HepG2 (cell line): Measurements from ENCODE around the gene YEATS4. TPM values are rescaled to one million over a fixed set of nuclear protein-coding genes. Genes with fewer than 3 reads are reported as not detected.

Experiments
- ASH2L ChIP-seq: fragments of 300-600, 200-600 bp; sonication (generic); IDR thresholded peaks from 2 replicates; pipeline ENCODE4 v1.7.0; 2017; ENCODE audit warnings: low read depth, mild to moderate bottlenecking, moderate library complexity, mixed read lengths, low read length; ENCODE audit not compliant: insufficient read length
- BHLHE40 ChIP-seq: IDR thresholded peaks from 2 replicates; pipeline ENCODE4 v1.6.1; 2011; ENCODE audit warnings: low read length, improper control_type of control experiment
- ERF ChIP-seq: IDR thresholded peaks from 2 replicates; pipeline ENCODE4 v1.6.1; 2018; ENCODE audit warnings: missing biosample characterization, missing genetic modification reagents
- EZH2 ChIP-seq: conservative IDR thresholded peaks from 2 replicates; pipeline ENCODE4 v1.6.1; 2012; ENCODE audit warnings: mild to moderate bottlenecking, low read depth, low read length, moderate library complexity
- KAT8 ChIP-seq: IDR thresholded peaks from 2 replicates; pipeline ENCODE4 v1.6.1; 2016; ENCODE audit warnings: missing genetic modification reagents, missing compliant biosample characterization
- MTF1 ChIP-seq: sonication (generic); formaldehyde crosslinking; IDR thresholded peaks from 2 replicates; pipeline ENCODE4 v1.5.0; 2020; ENCODE audit warnings: missing genetic modification reagents
- RXRA ChIP-seq: sonication (generic); formaldehyde crosslinking; IDR thresholded peaks from 2 replicates; pipeline ENCODE4 v1.5.1; 2020; ENCODE audit warnings: missing genetic modification reagents
- TBP ChIP-seq: sonication (generic); formaldehyde crosslinking; IDR thresholded peaks from 2 replicates; pipeline ENCODE4 v1.5.0; 2020; ENCODE audit warnings: missing genetic modification reagents
- TCF7 ChIP-seq: sonication (generic); IDR thresholded peaks from 2 replicates; pipeline ENCODE4 v1.6.1; 2016; ENCODE audit warnings: antibody characterized with exemption, low read depth
- ZC3H13 ChIP-seq: sonication (generic); formaldehyde crosslinking; IDR thresholded peaks from 2 replicates; pipeline ENCODE4 v1.8.1; 2023; ENCODE audit warnings: mild to moderate bottlenecking, missing genetic modification reagents, moderate library complexity
- ZNF724P ChIP-seq: sonication (generic); formaldehyde crosslinking; IDR thresholded peaks from 2 replicates; pipeline ENCODE4 v1.8.0; 2022; ENCODE audit warnings: missing genetic modification reagents, borderline replicate concordance
- polyA plus RNA-seq, 8 experiments: library from polyadenylated mRNA; depleted of rRNA in 3 of 8; stranded (reverse) in 7 of 8; unstranded in 1 of 8; fragments of >200 nt; fragmentation: Illumina TruSeq in 4 of 8; extraction: Trizol in 4 of 8; gene quantifications; 2 replicates each; pipeline versions ENCODE4 v1.2.1 to v1.2.3, GENCODE V29; 2011 to 2016; ENCODE audit warnings: low read depth in 4 of 8, missing spikeins in 1 of 8, mixed read lengths in 1 of 8; ENCODE audit not compliant: insufficient read depth in 1 of 8
- total RNA-seq, 5 experiments: library from RNA; depleted of rRNA; stranded (reverse); fragments of >200 nt; fragmentation: Illumina TruSeq; extraction: Trizol; gene quantifications; 2 replicates each; pipeline ENCODE4 v1.2.3, GENCODE V29; 2016; ENCODE audit warnings: low read depth in 1 of 5
- TF ChIP-seq, protein P1 (sequence below), 2 experiments: sonication (generic) in 1 of 2; formaldehyde crosslinking in 1 of 2; IDR thresholded peaks; 2 replicates each; pipeline versions ENCODE4 v1.6.1 to v1.9.0; 2014 to 2022; ENCODE audit warnings: antibody characterized with exemption in 1 of 2, borderline replicate concordance in 1 of 2, inconsistent platforms in 1 of 2, low read depth in 1 of 2, missing genetic modification reagents in 1 of 2
- TF ChIP-seq, protein P2 (sequence below): sonication (generic); formaldehyde crosslinking; IDR thresholded peaks from 2 replicates; pipeline ENCODE4 v1.5.1; 2020; ENCODE audit warnings: missing genetic modification reagents, mild to moderate bottlenecking, borderline replicate concordance
- TF ChIP-seq, protein P3 (sequence below): conservative IDR thresholded peaks from 2 replicates; pipeline ENCODE4 v1.6.1; 2018; ENCODE audit warnings: missing genetic modification reagents
- TF ChIP-seq, protein P4 (sequence below): sonication (generic); formaldehyde crosslinking; IDR thresholded peaks from 2 replicates; pipeline ENCODE4 v1.9.0; 2021; ENCODE audit warnings: missing genetic modification reagents, mild to moderate bottlenecking, borderline replicate concordance
- TF ChIP-seq, protein P5 (sequence below): sonication (generic); formaldehyde crosslinking; IDR thresholded peaks from 2 replicates; pipeline ENCODE4 v1.5.0; 2020; ENCODE audit warnings: missing genetic modification reagents, mild to moderate bottlenecking, borderline replicate concordance
- TF ChIP-seq, protein P6 (sequence below): sonication (generic); formaldehyde crosslinking; IDR thresholded peaks from 2 replicates; pipeline ENCODE4 v1.4.0; 2020; ENCODE audit warnings: missing genetic modification reagents

Gene YEATS4
- total and polyA plus RNA-seq, 2 of the 13 experiments (the other 11 are each of a cell fraction or from before 2014, with no cell fraction given), result 16.8 to 45.0 TPM

DNA sequence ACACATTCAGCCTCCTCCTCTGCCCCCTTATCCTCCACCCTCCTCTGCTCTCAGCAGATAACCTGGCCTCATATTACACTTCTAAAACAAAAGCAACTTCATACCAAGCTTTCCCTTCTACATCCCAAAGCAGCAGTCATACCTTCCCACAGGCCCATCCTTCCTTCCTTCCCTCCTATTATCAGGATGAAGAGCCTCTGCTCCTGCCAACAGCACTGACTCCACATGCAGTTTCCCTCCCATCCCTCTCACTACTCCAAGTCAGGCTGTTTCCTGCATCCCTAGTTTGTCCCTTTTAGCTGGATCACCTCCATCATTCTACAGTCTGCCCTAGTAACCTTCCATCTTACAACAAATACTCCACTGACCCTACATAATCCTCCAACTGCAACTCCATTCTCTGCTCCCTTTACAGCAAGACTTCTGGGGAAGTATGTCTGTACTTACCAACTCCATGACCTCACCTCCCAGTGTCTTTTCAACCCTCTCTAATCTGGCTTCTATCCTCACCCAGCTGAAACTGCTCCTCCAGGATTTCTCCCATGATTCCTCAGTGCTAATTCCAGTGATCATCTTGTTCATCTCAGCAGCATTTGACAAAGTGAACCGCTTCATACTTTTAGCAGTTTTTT is 4.9 kb upstream of the YEATS4 start (continued):
- TF ChIP-seq, protein P1, sequence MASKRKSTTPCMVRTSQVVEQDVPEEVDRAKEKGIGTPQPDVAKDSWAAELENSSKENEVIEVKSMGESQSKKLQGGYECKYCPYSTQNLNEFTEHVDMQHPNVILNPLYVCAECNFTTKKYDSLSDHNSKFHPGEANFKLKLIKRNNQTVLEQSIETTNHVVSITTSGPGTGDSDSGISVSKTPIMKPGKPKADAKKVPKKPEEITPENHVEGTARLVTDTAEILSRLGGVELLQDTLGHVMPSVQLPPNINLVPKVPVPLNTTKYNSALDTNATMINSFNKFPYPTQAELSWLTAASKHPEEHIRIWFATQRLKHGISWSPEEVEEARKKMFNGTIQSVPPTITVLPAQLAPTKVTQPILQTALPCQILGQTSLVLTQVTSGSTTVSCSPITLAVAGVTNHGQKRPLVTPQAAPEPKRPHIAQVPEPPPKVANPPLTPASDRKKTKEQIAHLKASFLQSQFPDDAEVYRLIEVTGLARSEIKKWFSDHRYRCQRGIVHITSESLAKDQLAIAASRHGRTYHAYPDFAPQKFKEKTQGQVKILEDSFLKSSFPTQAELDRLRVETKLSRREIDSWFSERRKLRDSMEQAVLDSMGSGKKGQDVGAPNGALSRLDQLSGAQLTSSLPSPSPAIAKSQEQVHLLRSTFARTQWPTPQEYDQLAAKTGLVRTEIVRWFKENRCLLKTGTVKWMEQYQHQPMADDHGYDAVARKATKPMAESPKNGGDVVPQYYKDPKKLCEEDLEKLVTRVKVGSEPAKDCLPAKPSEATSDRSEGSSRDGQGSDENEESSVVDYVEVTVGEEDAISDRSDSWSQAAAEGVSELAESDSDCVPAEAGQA (IDR thresholded peaks at IDR 0.05; ENCODE audit: low read depth), result no peak
- TF ChIP-seq, protein P1 (CRISPR knock-in tag; IDR thresholded peaks at IDR 0.05; ENCODE audit: borderline replicate concordance), result 0 out of 2 replicates have a peak, but pooled peaks have one; percentile 77
- no peak for TF ChIP-seq BHLHE40
- TF ChIP-seq ASH2L, result no peak
- TF ChIP-seq ZNF724P, result no peak
- no peak for TF ChIP-seq EZH2
- TF ChIP-seq, protein P2, sequence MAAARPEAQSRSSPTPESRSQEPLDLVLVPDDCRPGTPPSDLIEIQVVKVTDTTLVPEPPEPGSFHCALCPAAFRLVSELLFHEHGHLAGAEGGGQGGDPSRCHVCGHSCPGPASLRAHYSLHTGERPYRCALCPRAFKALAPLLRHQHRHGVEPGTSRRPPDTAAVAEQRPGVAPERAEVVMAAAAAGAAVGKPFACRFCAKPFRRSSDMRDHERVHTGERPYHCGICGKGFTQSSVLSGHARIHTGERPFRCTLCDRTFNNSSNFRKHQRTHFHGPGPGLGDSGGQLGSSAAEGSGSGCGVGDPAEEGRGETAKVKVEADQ (CRISPR knock-in tag), result peak; percentile 32; the same call in 1 of the 2 replicates
- TF ChIP-seq ERF (CRISPR knock-in tag), result peak; percentile 84; the same call in 1 of the 2 replicates
- TF ChIP-seq, protein P3, sequence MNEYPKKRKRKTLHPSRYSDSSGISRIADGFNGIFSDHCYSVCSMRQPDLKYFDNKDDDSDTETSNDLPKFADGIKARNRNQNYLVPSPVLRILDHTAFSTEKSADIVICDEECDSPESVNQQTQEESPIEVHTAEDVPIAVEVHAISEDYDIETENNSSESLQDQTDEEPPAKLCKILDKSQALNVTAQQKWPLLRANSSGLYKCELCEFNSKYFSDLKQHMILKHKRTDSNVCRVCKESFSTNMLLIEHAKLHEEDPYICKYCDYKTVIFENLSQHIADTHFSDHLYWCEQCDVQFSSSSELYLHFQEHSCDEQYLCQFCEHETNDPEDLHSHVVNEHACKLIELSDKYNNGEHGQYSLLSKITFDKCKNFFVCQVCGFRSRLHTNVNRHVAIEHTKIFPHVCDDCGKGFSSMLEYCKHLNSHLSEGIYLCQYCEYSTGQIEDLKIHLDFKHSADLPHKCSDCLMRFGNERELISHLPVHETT (CRISPR knock-in tag), result peak; percentile 67; the same call in 1 of the 2 replicates
- TF ChIP-seq, protein P4, sequence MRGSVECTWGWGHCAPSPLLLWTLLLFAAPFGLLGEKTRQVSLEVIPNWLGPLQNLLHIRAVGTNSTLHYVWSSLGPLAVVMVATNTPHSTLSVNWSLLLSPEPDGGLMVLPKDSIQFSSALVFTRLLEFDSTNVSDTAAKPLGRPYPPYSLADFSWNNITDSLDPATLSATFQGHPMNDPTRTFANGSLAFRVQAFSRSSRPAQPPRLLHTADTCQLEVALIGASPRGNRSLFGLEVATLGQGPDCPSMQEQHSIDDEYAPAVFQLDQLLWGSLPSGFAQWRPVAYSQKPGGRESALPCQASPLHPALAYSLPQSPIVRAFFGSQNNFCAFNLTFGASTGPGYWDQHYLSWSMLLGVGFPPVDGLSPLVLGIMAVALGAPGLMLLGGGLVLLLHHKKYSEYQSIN (CRISPR knock-in tag), result no peak
- TF ChIP-seq TBP, result no peak
- TF ChIP-seq TCF7, result no peak
- peak; percentile 35; the same call in 1 of the 2 replicates for TF ChIP-seq MTF1 (CRISPR knock-in tag)
- TF ChIP-seq, protein P5, sequence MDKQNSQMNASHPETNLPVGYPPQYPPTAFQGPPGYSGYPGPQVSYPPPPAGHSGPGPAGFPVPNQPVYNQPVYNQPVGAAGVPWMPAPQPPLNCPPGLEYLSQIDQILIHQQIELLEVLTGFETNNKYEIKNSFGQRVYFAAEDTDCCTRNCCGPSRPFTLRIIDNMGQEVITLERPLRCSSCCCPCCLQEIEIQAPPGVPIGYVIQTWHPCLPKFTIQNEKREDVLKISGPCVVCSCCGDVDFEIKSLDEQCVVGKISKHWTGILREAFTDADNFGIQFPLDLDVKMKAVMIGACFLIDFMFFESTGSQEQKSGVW (CRISPR knock-in tag), result no peak
- peak; percentile 53 for TF ChIP-seq KAT8
- TF ChIP-seq RXRA, result peak; percentile 53; the same call in 1 of the 2 replicates
- TF ChIP-seq, protein P6, sequence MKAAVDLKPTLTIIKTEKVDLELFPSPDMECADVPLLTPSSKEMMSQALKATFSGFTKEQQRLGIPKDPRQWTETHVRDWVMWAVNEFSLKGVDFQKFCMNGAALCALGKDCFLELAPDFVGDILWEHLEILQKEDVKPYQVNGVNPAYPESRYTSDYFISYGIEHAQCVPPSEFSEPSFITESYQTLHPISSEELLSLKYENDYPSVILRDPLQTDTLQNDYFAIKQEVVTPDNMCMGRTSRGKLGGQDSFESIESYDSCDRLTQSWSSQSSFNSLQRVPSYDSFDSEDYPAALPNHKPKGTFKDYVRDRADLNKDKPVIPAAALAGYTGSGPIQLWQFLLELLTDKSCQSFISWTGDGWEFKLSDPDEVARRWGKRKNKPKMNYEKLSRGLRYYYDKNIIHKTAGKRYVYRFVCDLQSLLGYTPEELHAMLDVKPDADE (CRISPR knock-in tag), result 0 out of 2 replicates have a peak, but pooled peaks have one; percentile 50
- peak; percentile 96 for TF ChIP-seq ZC3H13 (CRISPR knock-in tag)
